GM13977 (cell line): Measurements from ENCODE around the gene PAX8.

ENCODE experiments used
- DNase-seq: peaks from one replicate; pipeline ENCODE4 v3.0.0; 2012; ENCODE audit warnings: low spot score
- in situ Hi-C: fragments of 300-500 bp; cut with MboI; formaldehyde crosslinking; loops from one replicate; pipeline ENCODE4 v1.12.0; 2022; ENCODE audit warnings: low sequenced_read_pairs, low pct_unique_long_range_greater_than_20kb, mixed read lengths, inconsistent platforms; ENCODE audit not compliant: unreplicated experiment
- TF ChIP-seq, protein P1 (sequence below): IDR thresholded peaks from 2 replicates; pipeline ENCODE4 v1.5.1; 2012; ENCODE audit warnings: mild to moderate bottlenecking, control low read depth; ENCODE audit not compliant: insufficient read depth; ENCODE audit errors: extremely low read depth, missing control alignments

Gene PAX8

DNA sequence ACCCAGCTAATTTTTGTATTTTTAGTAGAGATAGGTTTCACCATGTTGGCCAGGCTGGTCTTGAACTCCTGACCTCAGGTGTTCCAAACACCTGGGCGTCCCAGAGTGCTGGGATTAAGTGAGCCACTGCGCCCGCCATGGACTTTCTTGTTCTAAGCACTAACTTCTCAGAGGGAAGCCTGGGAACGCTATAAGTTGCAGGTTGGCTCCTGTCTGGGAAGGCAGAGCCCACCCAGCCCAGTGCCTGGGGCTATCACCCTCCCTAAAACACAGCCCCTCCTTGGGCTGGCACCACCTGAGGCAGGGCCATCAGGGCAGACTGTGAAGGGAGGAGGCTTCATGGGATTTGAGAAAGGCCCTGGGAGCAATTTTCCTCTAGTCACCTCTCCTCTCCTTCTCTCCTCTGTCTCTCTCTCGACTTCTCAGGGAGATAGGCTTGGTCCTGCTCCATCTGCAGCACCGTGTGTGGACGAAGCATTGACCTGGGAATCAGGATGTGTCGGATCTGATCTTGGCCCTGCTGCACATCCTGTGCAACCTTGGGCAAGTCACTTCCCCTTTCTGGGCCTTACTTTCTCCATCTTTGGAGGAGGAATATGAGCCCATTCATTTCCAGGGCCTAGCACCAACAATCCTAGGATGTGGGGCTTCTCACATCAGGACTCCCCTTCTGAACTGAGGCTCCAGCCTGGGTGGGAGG, 94.0 kb downstream of the PAX8 start:
- no peak for DNase-seq
- TF ChIP-seq, protein P1, sequence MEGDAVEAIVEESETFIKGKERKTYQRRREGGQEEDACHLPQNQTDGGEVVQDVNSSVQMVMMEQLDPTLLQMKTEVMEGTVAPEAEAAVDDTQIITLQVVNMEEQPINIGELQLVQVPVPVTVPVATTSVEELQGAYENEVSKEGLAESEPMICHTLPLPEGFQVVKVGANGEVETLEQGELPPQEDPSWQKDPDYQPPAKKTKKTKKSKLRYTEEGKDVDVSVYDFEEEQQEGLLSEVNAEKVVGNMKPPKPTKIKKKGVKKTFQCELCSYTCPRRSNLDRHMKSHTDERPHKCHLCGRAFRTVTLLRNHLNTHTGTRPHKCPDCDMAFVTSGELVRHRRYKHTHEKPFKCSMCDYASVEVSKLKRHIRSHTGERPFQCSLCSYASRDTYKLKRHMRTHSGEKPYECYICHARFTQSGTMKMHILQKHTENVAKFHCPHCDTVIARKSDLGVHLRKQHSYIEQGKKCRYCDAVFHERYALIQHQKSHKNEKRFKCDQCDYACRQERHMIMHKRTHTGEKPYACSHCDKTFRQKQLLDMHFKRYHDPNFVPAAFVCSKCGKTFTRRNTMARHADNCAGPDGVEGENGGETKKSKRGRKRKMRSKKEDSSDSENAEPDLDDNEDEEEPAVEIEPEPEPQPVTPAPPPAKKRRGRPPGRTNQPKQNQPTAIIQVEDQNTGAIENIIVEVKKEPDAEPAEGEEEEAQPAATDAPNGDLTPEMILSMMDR, result no peak
- in situ Hi-C loops, result loop anchor here (5.0 kb wide), 1 partner anchor 42 kb away; no protein-coding TSS in a partner anchor

DNA sequence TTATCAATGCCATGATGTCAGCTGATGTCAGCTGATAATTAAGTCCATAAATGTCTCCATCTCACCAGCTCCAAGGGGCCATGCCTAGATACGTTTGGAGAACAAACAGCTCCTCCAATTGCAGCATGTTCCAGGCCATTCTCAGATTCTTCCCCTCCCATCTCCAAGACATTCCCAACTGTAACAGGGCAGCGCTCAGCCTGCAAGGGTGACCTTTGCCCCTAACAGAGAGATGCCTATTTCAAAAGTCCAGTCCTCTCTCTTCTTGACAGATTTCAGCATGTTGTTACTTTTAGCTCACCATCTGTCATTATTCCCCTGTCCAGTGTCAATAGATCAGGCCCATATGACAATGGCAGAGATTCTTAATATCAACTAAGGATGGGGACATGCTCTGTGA, 95.0 kb downstream of the PAX8 start:
- no peak for DNase-seq
- TF ChIP-seq, protein P1, result no peak
- in situ Hi-C loops, result loop anchor here (5.0 kb wide), 1 partner anchor 41 kb away; no protein-coding TSS in a partner anchor

DNA sequence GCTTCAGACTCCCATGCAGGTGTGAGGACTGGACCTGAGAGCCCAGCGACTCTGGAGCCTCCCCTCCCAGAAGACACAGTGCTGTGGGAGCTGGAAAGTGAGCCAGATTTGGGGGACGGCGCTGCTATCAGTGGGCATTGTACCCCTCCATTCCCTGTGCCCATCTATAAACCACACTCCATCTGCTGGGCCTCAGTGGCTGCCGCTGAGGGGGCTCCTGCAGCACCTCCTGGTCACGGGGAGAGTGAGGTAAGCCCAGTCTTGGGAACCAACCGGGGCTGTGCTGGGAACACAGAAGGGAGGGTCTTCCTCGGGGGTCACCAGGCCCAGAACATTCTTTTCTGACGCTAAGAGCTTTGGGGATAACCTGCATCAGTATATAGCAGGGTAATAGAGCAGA, 95.5 kb downstream of the PAX8 start:
- in situ Hi-C loops, result loop anchor here (5.0 kb wide), 1 partner anchor 41 kb away; no protein-coding TSS in a partner anchor
- TF ChIP-seq, protein P1, result no peak
- no peak for DNase-seq

DNA sequence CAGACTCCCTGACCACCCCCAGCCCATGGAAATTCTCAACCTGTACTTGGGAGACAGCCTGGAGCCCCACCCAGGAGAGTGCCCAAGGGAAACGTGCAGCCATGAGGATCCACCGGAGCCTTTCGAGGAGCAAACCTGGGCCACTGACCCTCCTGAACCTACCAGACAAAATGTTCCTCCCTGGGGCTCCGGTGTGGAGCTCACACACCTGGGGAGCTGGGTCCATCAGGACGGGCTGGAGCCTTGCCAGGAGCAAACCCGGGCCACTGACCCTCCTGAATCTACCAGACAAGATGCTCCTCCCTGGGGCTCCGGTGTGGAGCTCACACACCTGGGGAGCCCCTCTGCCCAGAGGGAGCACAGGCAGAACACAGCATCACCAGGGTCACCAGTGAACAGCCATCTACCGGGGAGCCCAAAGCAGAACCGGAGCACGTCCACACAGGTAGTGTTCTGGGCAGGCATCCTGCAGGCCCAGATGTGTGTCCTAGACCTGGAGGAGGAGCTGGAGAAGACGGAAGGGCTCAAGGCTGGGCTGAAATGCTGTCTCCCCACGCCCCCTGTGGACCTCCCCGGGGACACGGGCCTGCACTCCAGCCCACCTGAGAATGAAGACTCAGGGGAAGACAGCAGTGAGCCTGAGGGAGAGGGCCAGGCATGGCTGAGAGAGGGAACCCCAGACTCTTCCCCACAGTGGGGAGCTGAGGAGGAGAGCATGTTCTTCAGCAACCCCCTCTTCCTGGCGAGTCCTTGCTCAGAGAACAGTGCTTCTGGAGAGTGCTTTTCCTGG, 96.1 kb downstream of the PAX8 start:
- in situ Hi-C loops, result loop anchor here (5.0 kb wide), 1 partner anchor 40 kb away; no protein-coding TSS in a partner anchor
- TF ChIP-seq, protein P1, result no peak
- DNase-seq, result no peak

DNA sequence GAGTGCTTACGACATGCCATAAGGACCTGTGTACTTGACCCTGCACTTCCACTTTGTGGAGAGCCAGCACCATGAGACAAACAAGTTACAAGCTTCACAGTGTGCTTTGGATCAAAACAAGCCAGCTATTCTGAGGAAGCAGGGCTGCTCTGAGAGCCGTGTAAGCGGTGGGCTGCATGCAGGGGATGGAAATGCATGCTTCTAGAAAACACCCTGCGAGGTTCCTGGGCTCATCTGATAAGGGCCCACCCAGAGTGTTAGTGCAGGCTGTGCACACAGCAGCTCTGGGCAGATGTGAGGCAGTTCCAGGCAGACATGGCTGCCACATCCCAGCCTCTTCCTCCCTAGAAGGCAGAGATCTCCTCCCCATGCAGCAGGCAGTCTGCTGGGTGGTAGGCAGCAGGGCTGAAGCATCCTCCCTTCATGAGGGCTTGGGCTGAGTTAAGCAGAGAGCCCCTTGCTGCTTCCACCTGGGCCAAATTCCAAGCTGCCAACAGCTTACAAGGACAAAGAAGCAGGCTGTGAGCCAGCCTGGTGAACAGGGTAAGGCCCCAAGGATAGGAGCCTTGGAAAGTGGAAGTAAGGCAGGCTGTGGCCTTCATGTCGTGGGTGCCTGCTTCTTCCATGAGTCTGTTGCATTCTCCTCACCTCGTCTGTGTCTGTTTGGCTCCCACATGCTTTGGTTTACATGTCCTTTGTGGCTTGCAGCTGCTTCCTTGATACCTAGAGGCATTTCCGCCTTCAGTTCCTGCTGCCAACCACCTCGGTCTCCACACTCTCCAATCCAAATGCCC, 97.3 kb downstream of the PAX8 start:
- TF ChIP-seq, protein P1, result no peak
- DNase-seq, result no peak
- in situ Hi-C loops, result loop anchor here (5.0 kb wide), 1 partner anchor 39 kb away; no protein-coding TSS in a partner anchor
